ENCODE results near the gene SYCP2L. TPM values are rescaled to one million over a fixed set of nuclear protein-coding genes. Genes with fewer than 3 reads are reported as not detected.

Gene SYCP2L
- total RNA-seq, 2 experiments from 2014 or later: 0.32 TPM; not detected in 1

- H3K36me3 Mint-ChIP-seq (ENCODE audit: low read depth): no peaks in the 10 kb centered on the region
- ChIA-PET POLR2A (no interaction called here), CTCF (interaction anchor here (0.8 kb wide), 1 partner anchor 122 kb away, joined by 3 read pairs; no protein-coding TSS in a partner anchor)
- no peaks in the 10 kb centered on the region for H3K4me1 Mint-ChIP-seq (ENCODE audit: low read depth)
- no peaks in the 10 kb centered on the region for H3K9me3 Mint-ChIP-seq
- no peak for TF ChIP-seq CTCF (IDR thresholded peaks at IDR 0.05)
- no peak overlapping the region for H3K4me3 Mint-ChIP-seq
- intact Hi-C loops (cut with micrococcal nuclease): no loop called here
- ATAC-seq (no peak), DNase-seq (no peak)
- no peak overlapping the region for H3K27ac Mint-ChIP-seq
- H3K27me3 Mint-ChIP-seq: peaks cover 14% of the 10 kb centered on the region
These were observed 134.9 kb downstream of the SYCP2L start for GRCh38 chr6:11021714-11022113.

- ChIA-PET CTCF (interaction anchor here (0.9 to 1.0 kb wide), 2 partner anchors 20 to 545 kb away, joined by 3 read pairs; no protein-coding TSS in a partner anchor), POLR2A (no interaction called here)
- no peak overlapping the region for H3K27ac Mint-ChIP-seq
- DNase-seq (no peak), ATAC-seq (no peak)
- H3K27me3 Mint-ChIP-seq: peaks cover 24% of the 10 kb centered on the region
- H3K36me3 Mint-ChIP-seq (ENCODE audit: low read depth): no peaks in the 10 kb centered on the region
- intact Hi-C loops (cut with micrococcal nuclease): no loop called here
- no peak for TF ChIP-seq CTCF (IDR thresholded peaks at IDR 0.05)
- H3K4me1 Mint-ChIP-seq (ENCODE audit: low read depth): no peaks in the 10 kb centered on the region
- H3K9me3 Mint-ChIP-seq: no peaks in the 10 kb centered on the region
- no peak overlapping the region for H3K4me3 Mint-ChIP-seq
These were observed 136.2 kb downstream of the SYCP2L start for GRCh38 chr6:11023032-11023431.

Other genes with a start within 250 kb of the SYCP2L start
- gene C6orf52, start 192.4 kb upstream of the SYCP2L start, total RNA-seq: 1 to 10 TPM; 2.6 to 3.3 TPM
- 10 to 100 TPM; 34.2 to 35.5 TPM for gene PAK1IP1, start 192.1 kb upstream of the SYCP2L start, total RNA-seq
- 10 to 100 TPM; 60.1 to 62.0 TPM for gene TMEM14C, start 164.0 kb upstream of the SYCP2L start, total RNA-seq
- gene TMEM14B, start 139.2 kb upstream of the SYCP2L start, total RNA-seq: 10 to 100 TPM; 92.1 to 94.2 TPM
- under 1 TPM; 0.27 to 0.32 TPM for gene MAK, start 48.5 kb upstream of the SYCP2L start, total RNA-seq
- gene GCM2, start 5.0 kb upstream of the SYCP2L start, total RNA-seq: not detected
- not detected for gene ELOVL2, start 157.3 kb downstream of the SYCP2L start, total RNA-seq
- gene SMIM13, start 206.8 kb downstream of the SYCP2L start, total RNA-seq: 1 to 10 TPM; 7.5 to 7.7 TPM
- gene ERVFRD-1, start 224.7 kb downstream of the SYCP2L start, total RNA-seq: not detected

Measured in activated CD8-positive, alpha-beta T cell treated with anti-CD3 and anti-CD28 coated beads for 36 hours (primary cell).